K562 (cell line): ENCODE results near the gene GPX7. TPM values are rescaled to one million over a fixed set of nuclear protein-coding genes. Genes with fewer than 3 reads are reported as not detected.

Experiments
- ARHGAP35 ChIP-seq: fragments of 450-650 bp; IDR thresholded peaks from 2 replicates; pipeline ENCODE4 v1.6.1; 2018; ENCODE audit not compliant: partially characterized antibody
- ARID1B ChIP-seq: fragments of 450-650 bp; IDR thresholded peaks from 2 replicates; pipeline ENCODE4 v1.6.1; 2016; ENCODE audit warnings: antibody characterized with exemption, mild to moderate bottlenecking, inconsistent platforms
- CEBPB ChIP-seq: fragments of 450-650 bp; IDR thresholded peaks from 2 replicates; pipeline ENCODE4 v1.6.1; 2016; ENCODE audit warnings: missing genetic modification characterization, missing compliant biosample characterization
- CHD1 ChIP-seq: fragments of 200-600 bp; sonication (generic); IDR thresholded peaks from one replicate; pipeline ENCODE4 v1.6.1; 2012; ENCODE audit warnings: mild to moderate bottlenecking, moderate library complexity, low read length, inconsistent platforms
- CREB1 ChIP-seq, 2 experiments: sonication (generic) in 1 of 2; formaldehyde crosslinking in 1 of 2; IDR thresholded peaks; 2 replicates each; pipeline versions ENCODE4 v1.6.1 to v1.8.0; 2012 to 2022; ENCODE audit warnings: inconsistent platforms in 1 of 2, mild to moderate bottlenecking in 1 of 2, missing genetic modification reagents in 1 of 2, moderate library complexity in 1 of 2
- DPF2 ChIP-seq: fragments of 450-650 bp; IDR thresholded peaks from 2 replicates; pipeline ENCODE4 v1.6.1; 2016
- HDGF ChIP-seq: fragments of 450-650 bp; IDR thresholded peaks from 2 replicates; pipeline ENCODE4 v1.6.1; 2016
- MCM7 ChIP-seq, 2 experiments: fragments of 450-650 bp; IDR thresholded peaks; 2 replicates each; pipeline ENCODE4 v1.6.1; 2016 to 2018
- PHF21A ChIP-seq: fragments of 450-650 bp; IDR thresholded peaks from 2 replicates; pipeline ENCODE4 v1.6.1; 2017; ENCODE audit warnings: low read depth, borderline replicate concordance
- RBM22 ChIP-seq: fragments of 200-400 bp; formaldehyde crosslinking; IDR thresholded peaks from 2 replicates; pipeline ENCODE4 v1.6.1; 2018; ENCODE audit warnings: low read length, low read depth; ENCODE audit not compliant: poor library complexity, severe bottlenecking
- SMARCC2 ChIP-seq: fragments of 450-650 bp; IDR thresholded peaks from 2 replicates; pipeline ENCODE4 v1.6.1; 2017; ENCODE audit warnings: antibody characterized with exemption, moderate library complexity, mild to moderate bottlenecking, low read depth
- TCF7L2 ChIP-seq: fragments of 150-350 bp; IDR thresholded peaks from 2 replicates; pipeline ENCODE4 v1.6.1; 2016; ENCODE audit warnings: low read depth, mild to moderate bottlenecking, low read length, moderate library complexity
- ZC3H4 ChIP-seq: sonication (generic); formaldehyde crosslinking; IDR thresholded peaks from 2 replicates; pipeline ENCODE4 v1.9.0; 2021; ENCODE audit warnings: missing genetic modification reagents, borderline replicate concordance
- ZNF121 ChIP-seq: sonication (generic); formaldehyde crosslinking; conservative IDR thresholded peaks from 2 replicates; pipeline ENCODE4 v1.8.0; 2022; ENCODE audit warnings: missing genetic modification reagents
- ZNF354B ChIP-seq: fragments of 250-450 bp; sonication (Bioruptor Pico); IDR thresholded peaks from 2 replicates; pipeline ENCODE4 v1.4.0; 2020
- ZNF583 ChIP-seq: fragments of 250-450 bp; sonication (Bioruptor Pico); IDR thresholded peaks from 2 replicates; pipeline ENCODE4 v1.4.0; 2020
- polyA plus RNA-seq, 8 experiments: library from polyadenylated mRNA; depleted of rRNA in 4 of 8; stranded (reverse) in 5 of 8; unstranded in 3 of 8; fragments of >200 nt; fragmentation: Nextera tagmentation in 2 of 8; fragmentation: Illumina TruSeq in 1 of 8; extraction: Ambion mirVana in 2 of 8; extraction: Trizol in 1 of 8; gene quantifications; 2 replicates each; pipeline versions ENCODE4 v1.2.1 to v1.2.3, GENCODE V29; 2011 to 2014; ENCODE audit warnings: inconsistent platforms in 1 of 8, missing spikeins in 1 of 8
- total RNA-seq, 7 experiments: library from RNA; depleted of rRNA in 6 of 7; stranded (reverse); fragments of >200 nt in 6 of 7; fragmentation: Illumina TruSeq in 2 of 7; extraction: Trizol in 2 of 7; gene quantifications; 2 replicates each; pipeline versions ENCODE4 v1.2.1 to v1.2.3, GENCODE V29; 2011 to 2021; ENCODE audit warnings: low replicate concordance in 1 of 7
- TF ChIP-seq, protein P1 (sequence below): fragments of 250-450 bp; sonication (Bioruptor Pico); IDR thresholded peaks from 2 replicates; pipeline ENCODE4 v1.4.0; 2020; ENCODE audit warnings: borderline replicate concordance
- TF ChIP-seq, protein P2 (sequence below): fragments of 450-650 bp; formaldehyde crosslinking; IDR thresholded peaks from 2 replicates; pipeline ENCODE4 v1.4.0; 2022; ENCODE audit warnings: mild to moderate bottlenecking, moderate library complexity
- TF ChIP-seq, protein P3 (sequence below): sonication (generic); formaldehyde crosslinking; IDR thresholded peaks from 2 replicates; pipeline ENCODE4 v1.8.0; 2022; ENCODE audit warnings: mild to moderate bottlenecking, missing genetic modification reagents, borderline replicate concordance
- TF ChIP-seq, protein P4 (sequence below): conservative IDR thresholded peaks from 2 replicates; pipeline ENCODE4 v1.6.1; 2011; ENCODE audit warnings: low read depth, mild to moderate bottlenecking, low read length; ENCODE audit not compliant: control insufficient read depth
- TF ChIP-seq, protein P5 (sequence below): fragments of 450-650 bp; formaldehyde crosslinking; conservative IDR thresholded peaks from 2 replicates; pipeline ENCODE4 v1.4.0; 2022; ENCODE audit warnings: mild to moderate bottlenecking, missing genetic modification characterization
- TF ChIP-seq, protein P6 (sequence below): fragments of 450-650 bp; conservative IDR thresholded peaks from 2 replicates; pipeline ENCODE4 v1.6.1; 2016; ENCODE audit warnings: missing genetic modification characterization, low read depth, mild to moderate bottlenecking, control low read depth, missing compliant biosample characterization

GPX7 gene
- total and polyA plus RNA-seq, 9 of the 15 experiments (the other 6 are each of a cell fraction or from before 2014, with no cell fraction given): 0.08 TPM; not detected in 8

DNA sequence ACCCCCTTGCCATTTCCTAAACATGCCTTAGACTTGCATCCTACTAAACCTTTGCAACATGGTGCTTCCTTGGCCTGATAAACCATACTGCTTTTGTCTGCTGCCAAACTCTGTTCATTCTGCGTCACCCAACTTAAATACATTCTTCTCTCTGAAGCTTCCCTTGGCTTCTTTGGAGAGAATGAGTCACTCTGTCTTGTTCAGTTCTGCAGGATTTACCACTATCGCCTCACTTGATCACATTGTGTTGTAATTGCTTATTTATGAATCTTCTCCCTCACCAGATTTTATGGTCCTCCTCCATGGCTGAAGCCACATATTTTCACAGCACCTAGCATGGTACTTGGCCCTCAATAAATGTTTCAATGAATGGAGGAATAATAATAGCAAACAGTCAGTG lies 27.6 kb upstream of the GPX7 start (continued):
- TF ChIP-seq, protein P1, sequence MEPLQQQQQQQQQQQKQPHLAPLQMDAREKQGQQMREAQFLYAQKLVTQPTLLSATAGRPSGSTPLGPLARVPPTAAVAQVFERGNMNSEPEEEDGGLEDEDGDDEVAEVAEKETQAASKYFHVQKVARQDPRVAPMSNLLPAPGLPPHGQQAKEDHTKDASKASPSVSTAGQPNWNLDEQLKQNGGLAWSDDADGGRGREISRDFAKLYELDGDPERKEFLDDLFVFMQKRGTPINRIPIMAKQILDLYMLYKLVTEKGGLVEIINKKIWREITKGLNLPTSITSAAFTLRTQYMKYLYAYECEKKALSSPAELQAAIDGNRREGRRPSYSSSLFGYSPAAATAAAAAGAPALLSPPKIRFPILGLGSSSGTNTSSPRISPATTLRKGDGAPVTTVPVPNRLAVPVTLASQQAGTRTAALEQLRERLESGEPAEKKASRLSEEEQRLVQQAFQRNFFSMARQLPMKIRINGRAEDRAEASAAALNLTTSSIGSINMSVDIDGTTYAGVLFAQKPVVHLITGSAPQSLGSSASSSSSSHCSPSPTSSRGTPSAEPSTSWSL (CRISPR knock-in tag): no peak
- no peak for TF ChIP-seq MCM7 (IDR thresholded peaks at IDR 0.05)
- no peak for TF ChIP-seq PHF21A
- no peak for TF ChIP-seq HDGF
- no peak for TF ChIP-seq ZC3H4 (CRISPR knock-in tag)
- no peak for TF ChIP-seq ZNF583 (CRISPR knock-in tag)
- TF ChIP-seq ARHGAP35: no peak
- TF ChIP-seq SMARCC2: peak; percentile 41; the same call in 1 of the 2 replicates
- TF ChIP-seq ARID1B: peak; percentile 69
- TF ChIP-seq, protein P2, sequence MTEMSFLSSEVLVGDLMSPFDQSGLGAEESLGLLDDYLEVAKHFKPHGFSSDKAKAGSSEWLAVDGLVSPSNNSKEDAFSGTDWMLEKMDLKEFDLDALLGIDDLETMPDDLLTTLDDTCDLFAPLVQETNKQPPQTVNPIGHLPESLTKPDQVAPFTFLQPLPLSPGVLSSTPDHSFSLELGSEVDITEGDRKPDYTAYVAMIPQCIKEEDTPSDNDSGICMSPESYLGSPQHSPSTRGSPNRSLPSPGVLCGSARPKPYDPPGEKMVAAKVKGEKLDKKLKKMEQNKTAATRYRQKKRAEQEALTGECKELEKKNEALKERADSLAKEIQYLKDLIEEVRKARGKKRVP (CRISPR knock-in tag): no peak
- TF ChIP-seq, protein P3, sequence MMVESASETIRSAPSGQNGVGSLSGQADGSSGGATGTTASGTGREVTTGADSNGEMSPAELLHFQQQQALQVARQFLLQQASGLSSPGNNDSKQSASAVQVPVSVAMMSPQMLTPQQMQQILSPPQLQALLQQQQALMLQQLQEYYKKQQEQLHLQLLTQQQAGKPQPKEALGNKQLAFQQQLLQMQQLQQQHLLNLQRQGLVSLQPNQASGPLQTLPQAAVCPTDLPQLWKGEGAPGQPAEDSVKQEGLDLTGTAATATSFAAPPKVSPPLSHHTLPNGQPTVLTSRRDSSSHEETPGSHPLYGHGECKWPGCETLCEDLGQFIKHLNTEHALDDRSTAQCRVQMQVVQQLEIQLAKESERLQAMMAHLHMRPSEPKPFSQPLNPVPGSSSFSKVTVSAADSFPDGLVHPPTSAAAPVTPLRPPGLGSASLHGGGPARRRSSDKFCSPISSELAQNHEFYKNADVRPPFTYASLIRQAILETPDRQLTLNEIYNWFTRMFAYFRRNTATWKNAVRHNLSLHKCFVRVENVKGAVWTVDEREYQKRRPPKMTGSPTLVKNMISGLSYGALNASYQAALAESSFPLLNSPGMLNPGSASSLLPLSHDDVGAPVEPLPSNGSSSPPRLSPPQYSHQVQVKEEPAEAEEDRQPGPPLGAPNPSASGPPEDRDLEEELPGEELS (CRISPR knock-in tag): no peak
- TF ChIP-seq, protein P4, sequence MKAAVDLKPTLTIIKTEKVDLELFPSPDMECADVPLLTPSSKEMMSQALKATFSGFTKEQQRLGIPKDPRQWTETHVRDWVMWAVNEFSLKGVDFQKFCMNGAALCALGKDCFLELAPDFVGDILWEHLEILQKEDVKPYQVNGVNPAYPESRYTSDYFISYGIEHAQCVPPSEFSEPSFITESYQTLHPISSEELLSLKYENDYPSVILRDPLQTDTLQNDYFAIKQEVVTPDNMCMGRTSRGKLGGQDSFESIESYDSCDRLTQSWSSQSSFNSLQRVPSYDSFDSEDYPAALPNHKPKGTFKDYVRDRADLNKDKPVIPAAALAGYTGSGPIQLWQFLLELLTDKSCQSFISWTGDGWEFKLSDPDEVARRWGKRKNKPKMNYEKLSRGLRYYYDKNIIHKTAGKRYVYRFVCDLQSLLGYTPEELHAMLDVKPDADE: no peak
- TF ChIP-seq DPF2: peak; percentile 61
- TF ChIP-seq CHD1: no peak
- TF ChIP-seq TCF7L2: no peak
- peak; percentile 63 for TF ChIP-seq CEBPB
- TF ChIP-seq, protein P5, sequence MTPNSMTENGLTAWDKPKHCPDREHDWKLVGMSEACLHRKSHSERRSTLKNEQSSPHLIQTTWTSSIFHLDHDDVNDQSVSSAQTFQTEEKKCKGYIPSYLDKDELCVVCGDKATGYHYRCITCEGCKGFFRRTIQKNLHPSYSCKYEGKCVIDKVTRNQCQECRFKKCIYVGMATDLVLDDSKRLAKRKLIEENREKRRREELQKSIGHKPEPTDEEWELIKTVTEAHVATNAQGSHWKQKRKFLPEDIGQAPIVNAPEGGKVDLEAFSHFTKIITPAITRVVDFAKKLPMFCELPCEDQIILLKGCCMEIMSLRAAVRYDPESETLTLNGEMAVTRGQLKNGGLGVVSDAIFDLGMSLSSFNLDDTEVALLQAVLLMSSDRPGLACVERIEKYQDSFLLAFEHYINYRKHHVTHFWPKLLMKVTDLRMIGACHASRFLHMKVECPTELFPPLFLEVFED (CRISPR knock-in tag): no peak
- no peak for TF ChIP-seq CREB1 (IDR thresholded peaks at IDR 0.05)
- 0 out of 2 replicates have a peak, but pooled peaks have one; percentile 33 for TF ChIP-seq CREB1 (CRISPR knock-in tag; IDR thresholded peaks at IDR 0.05)
- no peak for TF ChIP-seq ZNF354B
- no peak for TF ChIP-seq RBM22
- TF ChIP-seq, protein P6, sequence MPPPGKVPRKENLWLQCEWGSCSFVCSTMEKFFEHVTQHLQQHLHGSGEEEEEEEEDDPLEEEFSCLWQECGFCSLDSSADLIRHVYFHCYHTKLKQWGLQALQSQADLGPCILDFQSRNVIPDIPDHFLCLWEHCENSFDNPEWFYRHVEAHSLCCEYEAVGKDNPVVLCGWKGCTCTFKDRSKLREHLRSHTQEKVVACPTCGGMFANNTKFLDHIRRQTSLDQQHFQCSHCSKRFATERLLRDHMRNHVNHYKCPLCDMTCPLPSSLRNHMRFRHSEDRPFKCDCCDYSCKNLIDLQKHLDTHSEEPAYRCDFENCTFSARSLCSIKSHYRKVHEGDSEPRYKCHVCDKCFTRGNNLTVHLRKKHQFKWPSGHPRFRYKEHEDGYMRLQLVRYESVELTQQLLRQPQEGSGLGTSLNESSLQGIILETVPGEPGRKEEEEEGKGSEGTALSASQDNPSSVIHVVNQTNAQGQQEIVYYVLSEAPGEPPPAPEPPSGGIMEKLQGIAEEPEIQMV (tag): no peak
- TF ChIP-seq ZNF121 (CRISPR knock-in tag): no peak
